ENCODE data around the gene CCNG2. TPM values are rescaled to one million over a fixed set of nuclear protein-coding genes. Genes with fewer than 3 reads are reported as not detected.

Gene CCNG2
- total and polyA plus RNA-seq, 10 of the 15 experiments (the other 5 are each of a cell fraction or from before 2014, with no cell fraction given): 1.9 to 70.6 (median 5.9) TPM

GRCh38 chr4:77169481-77169880 is 12.5 kb downstream of the CCNG2 start:
- in situ Hi-C loops (cut with MboI): no loop called here
- BruUV-seq (replicated peaks): no TSS peak
- no peak for FAIRE-seq
- no peak overlapping the region for H2AFZ ChIP-seq (ENCODE audit: control insufficient read depth, low read depth, low read length)
- no peaks in the 10 kb centered on the region for H3K4me1 ChIP-seq (ENCODE audit: control insufficient read depth, insufficient read depth, low read length)
- ChIA-PET RAD21 (ENCODE audit: unreplicated experiment) (no interaction called here), SMC1A (ENCODE audit: uncharacterized antibody, unreplicated experiment) (interaction anchor here (1.0 to 1.1 kb wide), 2 partner anchors 31 to 34 kb away, joined by 3 to 4 read pairs; no protein-coding TSS in a partner anchor), CTCF (interaction anchor here (2.2 kb wide), 1 partner anchor 34 kb away, joined by 8 read pairs; no protein-coding TSS in a partner anchor), POLR2A (interaction anchor here (0.6 to 1.0 kb wide), 2 partner anchors 11 to 17 kb away, joined by 3 to 5 read pairs; no protein-coding TSS in a partner anchor)
- intact Hi-C loops (cut with micrococcal nuclease; ENCODE audit: unreplicated experiment): no loop called here
- no peak overlapping the region for H3K4me3 ChIP-seq
- WGBS (ENCODE audit: insufficient coverage, insufficient replicate concordance, low lambda C conversion rate, missing lambda C conversion rate): 73% methylated on average over 3 of the region's 3 CpGs
- H3K36me3 ChIP-seq (ENCODE audit: control insufficient read depth in 2 of 2, insufficient read depth in 2 of 2, low read length in 1 of 2): peaks cover 0 to 23% of the 10 kb centered on the region in 2 experiments; a peak in 2 of 4 replicates
- no peaks in the 10 kb centered on the region for H3K27me3 ChIP-seq (replicated peaks in 1 of 2; ENCODE audit: control insufficient read depth in 2 of 2, insufficient read depth in 2 of 2, low read length in 1 of 2)
- no peak overlapping the region for H3K27ac ChIP-seq (ENCODE audit: control insufficient read depth, insufficient read depth)
- no peak for DNase-seq (ENCODE audit: low read depth, low spot score)
- H3K9me3 ChIP-seq (replicated peaks; ENCODE audit: control insufficient read depth, insufficient read depth, low read length): no peaks in the 10 kb centered on the region
- no peak overlapping the region for H3K4me2 ChIP-seq (ENCODE audit: control insufficient read depth, insufficient read depth)
- ATAC-seq: no peak
- H4K20me1 ChIP-seq (ENCODE audit: control insufficient read depth, insufficient read depth): no peaks in the 10 kb centered on the region
- no peaks in the 10 kb centered on the region for H3K79me2 ChIP-seq (ENCODE audit: control insufficient read depth, insufficient read depth, low read length)
- no peak overlapping the region for H3K9ac ChIP-seq (ENCODE audit: control insufficient read depth, insufficient read depth, low read length)
- no peak for TF ChIP-seq E4F1 (IDR thresholded peaks at IDR 0.05; ENCODE audit: borderline replicate concordance, partially characterized antibody)
- no peak for TF ChIP-seq ESRRA (IDR thresholded peaks at IDR 0.05; ENCODE audit: low read length)
- no peak for TF ChIP-seq CBX5 (IDR thresholded peaks at IDR 0.05; ENCODE audit: low read depth)
- TF ChIP-seq CREB1 (IDR thresholded peaks at IDR 0.05; ENCODE audit: low read depth): no peak
- TF ChIP-seq IRF5 (IDR thresholded peaks at IDR 0.05; ENCODE audit: borderline replicate concordance): no peak
- TF ChIP-seq SKIL (IDR thresholded peaks at IDR 0.05; ENCODE audit: low read depth, poor library complexity, severe bottlenecking): no peak
- no peak for TF ChIP-seq HDGF (IDR thresholded peaks at IDR 0.05)
- TF ChIP-seq E2F4 (IDR thresholded peaks at IDR 0.05; ENCODE audit: low read depth, low read length): no peak
- no peak for TF ChIP-seq BCLAF1 (IDR thresholded peaks at IDR 0.05)
- no peak for TF ChIP-seq TCF12 (IDR thresholded peaks at IDR 0.05; ENCODE audit: low read depth, low read length)
- TF ChIP-seq CREM (IDR thresholded peaks at IDR 0.05; ENCODE audit: low read depth): no peak
- no peak for TF ChIP-seq NR2C2 (IDR thresholded peaks at IDR 0.05; ENCODE audit: borderline replicate concordance, control insufficient read depth, insufficient read length, low read depth)
- no peak for TF ChIP-seq ATF2 (IDR thresholded peaks at IDR 0.05; ENCODE audit: low read length)

All from GM12878 (cell line).